Smooth muscle cell (in vitro differentiated cells): Measurements from ENCODE around the gene C7orf25. TPM values are rescaled to one million over a fixed set of nuclear protein-coding genes. Genes with fewer than 3 reads are reported as not detected.

ENCODE experiments used
- DNase-seq: peaks from one replicate; lab custom pipeline; 2025; ENCODE audit not compliant: unreplicated experiment; lab: John Stamatoyannopoulos, UW
- H2AFZ ChIP-seq: fragments of 200-600 bp; sonication (generic); 2 replicates; pipeline ENCODE4 v1.6.0; 2016; ENCODE audit warnings: antibody characterized with exemption, low read depth, mild to moderate bottlenecking
- H3F3A ChIP-seq: fragments of 200-600 bp; sonication (generic); 2 replicates; pipeline ENCODE4 v1.6.0; 2017; ENCODE audit warnings: antibody characterized with exemption, low read depth
- H3K27ac ChIP-seq: fragments of 200-600 bp; sonication (generic); 2 replicates; pipeline ENCODE4 v1.5.1; 2016; ENCODE audit warnings: low read depth, mild to moderate bottlenecking
- H3K27me3 ChIP-seq: fragments of 200-600 bp; sonication (generic); 2 replicates; pipeline ENCODE4 v1.6.1; 2016; ENCODE audit warnings: low read depth, mild to moderate bottlenecking
- H3K36me3 ChIP-seq: fragments of 200-600 bp; sonication (generic); 2 replicates; pipeline ENCODE4 v1.5.1; 2016; ENCODE audit warnings: low read depth
- H3K4me1 ChIP-seq: fragments of 200-600 bp; sonication (generic); 2 replicates; pipeline ENCODE4 v1.5.1; 2016; ENCODE audit warnings: low read depth
- H3K4me2 ChIP-seq: fragments of 200-600 bp; sonication (generic); 2 replicates; pipeline ENCODE4 v1.6.0; 2016; ENCODE audit warnings: mild to moderate bottlenecking
- H3K4me3 ChIP-seq: fragments of 200-600 bp; sonication (generic); 2 replicates; pipeline ENCODE4 v1.5.1; 2016; ENCODE audit warnings: mild to moderate bottlenecking
- H3K79me2 ChIP-seq: fragments of 200-600 bp; sonication (generic); 2 replicates; pipeline ENCODE4 v1.6.0; 2016; ENCODE audit warnings: low read depth, mild to moderate bottlenecking
- H3K9ac ChIP-seq: fragments of 200-600 bp; sonication (generic); 2 replicates; pipeline ENCODE4 v1.6.0; 2016; ENCODE audit warnings: low read depth
- H3K9me3 ChIP-seq: fragments of 200-600 bp; sonication (generic); replicated peaks from 2 replicates; pipeline ENCODE4 v1.5.1; 2016; ENCODE audit warnings: low read depth
- H4K20me1 ChIP-seq: fragments of 200-600 bp; sonication (generic); 2 replicates; pipeline ENCODE4 v1.6.0; 2016; ENCODE audit warnings: low read depth
- CTCF ChIP-seq: fragments of 200-600 bp; sonication (generic); IDR thresholded peaks from 2 replicates; pipeline ENCODE4 v1.5.1; 2017; ENCODE audit warnings: borderline replicate concordance, mild to moderate bottlenecking, antibody characterized with exemption; ENCODE audit not compliant: insufficient read depth, poor library complexity, severe bottlenecking
- WGBS: methylation state at CpG from one replicate; pipeline ENCODE4 v1.1.7; 2016; ENCODE audit warnings: low lambda C conversion rate; 5-methylcytosine and 5-hydroxymethylcytosine counted together
- polyA plus RNA-seq: library from polyadenylated mRNA; unstranded; fragments of >200 nt; fragmentation: Nextera tagmentation; extraction: Ambion mirVana; gene quantifications from 2 replicates; pipeline ENCODE4 v1.2.1, GENCODE V29; 2016
- total RNA-seq: library from RNA; depleted of rRNA; stranded (reverse); fragments of >200 nt; gene quantifications from 2 replicates; pipeline ENCODE4 v1.2.3, GENCODE V29; 2014

Gene C7orf25
- total and polyA plus RNA-seq, 2 experiments from 2014 or later, result 2.2 to 7.4 TPM

GRCh38 chr7:42931447-42931833, 19.6 kb upstream of the C7orf25 start:
- H3K36me3 ChIP-seq, result peaks cover 5% of the 10 kb centered on the region
- H3K9me3 ChIP-seq, result no peaks in the 10 kb centered on the region
- DNase-seq, result no peak
- WGBS, result under 1% methylated on average over 12 of the region's 12 CpGs
- no peaks in the 10 kb centered on the region for H3F3A ChIP-seq
- peaks cover 56% of the 10 kb centered on the region for H4K20me1 ChIP-seq
- peak overlapping the region; percentile 96 for H3K4me3 ChIP-seq
- no peaks in the 10 kb centered on the region for H3K27me3 ChIP-seq
- TF ChIP-seq CTCF, result no peak
- peak overlapping the region; percentile 80 for H3K27ac ChIP-seq
- H3K9ac ChIP-seq, result peak overlapping the region; percentile 96
- peaks cover 21% of the 10 kb centered on the region for H3K4me1 ChIP-seq
- H3K4me2 ChIP-seq, result peak overlapping the region; percentile 86
- peak overlapping the region; percentile 99 for H2AFZ ChIP-seq
- peaks cover 79% of the 10 kb centered on the region for H3K79me2 ChIP-seq

- 16% methylated on average over 5 of the region's 5 CpGs for WGBS
- Histone ChIP-seq H3K27ac (peak overlapping the region; percentile 80), H4K20me1 (peaks cover 56% of the 10 kb centered on the region), H3K4me1 (peaks cover 21% of the 10 kb centered on the region), H3K79me2 (peaks cover 84% of the 10 kb centered on the region), H3K9me3 (no peaks in the 10 kb centered on the region), H3K4me2 (peak overlapping the region; percentile 86), H3K4me3 (peak overlapping the region; percentile 96), H3K9ac (peak overlapping the region; percentile 96), H3K27me3 (no peaks in the 10 kb centered on the region), H2AFZ (no peak overlapping the region), H3K36me3 (peaks cover 10% of the 10 kb centered on the region), H3F3A (no peaks in the 10 kb centered on the region)
- TF ChIP-seq CTCF, result no peak
- DNase-seq, result no peak
These were observed 19.0 kb upstream of the C7orf25 start for GRCh38 chr7:42930889-42931288.

GRCh38 chr7:42929449-42929848, 17.6 kb upstream of the C7orf25 start:
- Histone ChIP-seq H3K4me1 (peaks cover 21% of the 10 kb centered on the region), H3K9me3 (no peaks in the 10 kb centered on the region), H3K79me2 (peaks cover 76% of the 10 kb centered on the region), H3K4me3 (no peak overlapping the region), H4K20me1 (peaks cover 51% of the 10 kb centered on the region), H2AFZ (no peak overlapping the region), H3K4me2 (peak overlapping the region; percentile 86), H3K27me3 (no peaks in the 10 kb centered on the region), H3K36me3 (peaks cover 15% of the 10 kb centered on the region), H3K9ac (no peak overlapping the region), H3F3A (no peaks in the 10 kb centered on the region), H3K27ac (no peak overlapping the region)
- TF ChIP-seq CTCF, result no peak
- no peak for DNase-seq
- WGBS, result 65% methylated on average over 3 of the region's 3 CpGs

GRCh38 chr7:42928754-42929153, 16.9 kb upstream of the C7orf25 start:
- Histone ChIP-seq H3K27ac (no peak overlapping the region), H2AFZ (no peak overlapping the region), H4K20me1 (peaks cover 48% of the 10 kb centered on the region), H3K4me1 (peaks cover 21% of the 10 kb centered on the region), H3F3A (no peaks in the 10 kb centered on the region), H3K4me3 (no peak overlapping the region), H3K27me3 (no peaks in the 10 kb centered on the region), H3K9me3 (no peaks in the 10 kb centered on the region), H3K79me2 (peaks cover 70% of the 10 kb centered on the region), H3K9ac (no peak overlapping the region), H3K4me2 (no peak overlapping the region), H3K36me3 (peaks cover 16% of the 10 kb centered on the region)
- no peak for DNase-seq
- no peak for TF ChIP-seq CTCF
- 62% methylated on average over 3 of the region's 3 CpGs for WGBS
